HL-60/S4 treated with retinoic acid at 250 ng/mL for 4 days and 3 days (cell line): Measurements from ENCODE around the gene STARD5.

Experiments used
- in situ Hi-C: fragments of 300-500 bp; cut with MboI; formaldehyde crosslinking; loops from 2 replicates; pipeline ENCODE4 v1.7.0; 2022; ENCODE audit warnings: low sequenced_read_pairs

STARD5 gene

GRCh38 chr15:81295486-81296121 lies 28.3 kb downstream of the STARD5 start:
- in situ Hi-C loops: loop anchor here (5.0 kb wide), 1 partner anchor 37 kb away; no protein-coding TSS in a partner anchor

GRCh38 chr15:81294516-81294880 lies 29.4 kb downstream of the STARD5 start:
- in situ Hi-C loops: no loop called here

- in situ Hi-C loops: no loop called here
Measured at GRCh38 chr15:81293728-81294515, 30.0 kb downstream of the STARD5 start.

GRCh38 chr15:81292523-81293001 lies 31.4 kb downstream of the STARD5 start:
- in situ Hi-C loops: no loop called here

- in situ Hi-C loops: no loop called here
Measured at GRCh38 chr15:81291916-81292522, 31.9 kb downstream of the STARD5 start.

GRCh38 chr15:81289910-81290309 lies 34.0 kb downstream of the STARD5 start:
- in situ Hi-C loops: no loop called here

GRCh38 chr15:81288616-81289015 lies 35.3 kb downstream of the STARD5 start:
- in situ Hi-C loops: no loop called here

- in situ Hi-C loops: no loop called here
Measured at GRCh38 chr15:81288040-81288439, 35.9 kb downstream of the STARD5 start.

- in situ Hi-C loops: no loop called here
Measured at GRCh38 chr15:81286621-81287121, 37.3 kb downstream of the STARD5 start.

- in situ Hi-C loops: no loop called here
Measured at GRCh38 chr15:81285461-81285860, 38.5 kb downstream of the STARD5 start.

GRCh38 chr15:81284256-81285031 lies 39.5 kb downstream of the STARD5 start:
- in situ Hi-C loops: no loop called here

GRCh38 chr15:81282911-81283310 lies 41.0 kb downstream of the STARD5 start:
- in situ Hi-C loops: no loop called here

- in situ Hi-C loops: no loop called here
Measured at GRCh38 chr15:81282606-81282895, 41.4 kb downstream of the STARD5 start.

- in situ Hi-C loops: no loop called here
Measured at GRCh38 chr15:81281766-81282605, 42.0 kb downstream of the STARD5 start.

GRCh38 chr15:81281456-81281735 lies 42.5 kb downstream of the STARD5 start:
- in situ Hi-C loops: no loop called here

- in situ Hi-C loops: no loop called here
Measured at GRCh38 chr15:81280696-81281455, 43.1 kb downstream of the STARD5 start.

GRCh38 chr15:81279621-81280485 lies 44.1 kb downstream of the STARD5 start:
- in situ Hi-C loops: no loop called here

GRCh38 chr15:81278306-81279029 lies 45.5 kb downstream of the STARD5 start:
- in situ Hi-C loops: no loop called here
